ENCODE results near the gene PKP3.

DNA sequence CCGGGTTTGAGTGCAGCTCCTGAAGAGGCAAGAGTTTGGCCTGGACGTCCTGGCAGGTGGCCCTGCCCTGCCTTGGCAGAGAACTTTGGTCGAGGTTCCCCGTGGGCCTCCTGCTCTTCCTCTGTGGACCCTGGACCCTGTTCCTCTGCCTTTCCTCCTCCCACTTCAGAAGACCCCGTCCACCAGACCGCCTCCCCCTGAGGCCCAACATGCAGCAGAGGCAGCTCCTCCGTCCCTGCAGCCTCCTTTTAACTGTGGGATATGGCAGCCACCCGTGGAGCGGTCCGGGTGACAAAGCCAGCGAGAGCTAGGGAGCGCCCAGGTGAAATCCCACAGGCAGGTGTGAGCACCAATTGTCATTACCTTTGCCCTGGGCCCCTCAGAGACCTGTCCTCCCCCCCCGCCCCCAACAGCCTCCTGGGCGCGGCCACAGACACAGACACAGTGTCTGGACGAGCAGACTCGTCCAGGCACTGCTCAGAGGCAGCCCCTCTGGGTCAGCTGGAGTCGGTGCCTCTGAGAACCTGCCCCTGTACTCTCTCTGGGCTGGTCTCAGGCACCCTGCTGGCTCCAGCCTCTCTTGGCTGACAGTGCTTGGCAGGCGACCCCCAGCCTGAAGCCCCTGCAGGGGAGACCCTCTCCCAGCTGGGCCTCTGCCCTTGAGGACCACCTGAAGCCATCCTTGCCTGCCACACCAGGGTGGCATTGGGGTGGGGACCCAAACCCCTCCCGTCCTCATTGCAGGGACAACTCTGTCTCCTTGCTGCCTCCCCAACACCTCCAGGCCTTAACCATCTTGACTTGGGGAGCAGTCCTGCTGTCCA lies 52.0 kb downstream of the PKP3 start:
- TF ChIP-seq POLR2A (IDR thresholded peaks at IDR 0.05), result no peak
- TF ChIP-seq, protein P1, sequence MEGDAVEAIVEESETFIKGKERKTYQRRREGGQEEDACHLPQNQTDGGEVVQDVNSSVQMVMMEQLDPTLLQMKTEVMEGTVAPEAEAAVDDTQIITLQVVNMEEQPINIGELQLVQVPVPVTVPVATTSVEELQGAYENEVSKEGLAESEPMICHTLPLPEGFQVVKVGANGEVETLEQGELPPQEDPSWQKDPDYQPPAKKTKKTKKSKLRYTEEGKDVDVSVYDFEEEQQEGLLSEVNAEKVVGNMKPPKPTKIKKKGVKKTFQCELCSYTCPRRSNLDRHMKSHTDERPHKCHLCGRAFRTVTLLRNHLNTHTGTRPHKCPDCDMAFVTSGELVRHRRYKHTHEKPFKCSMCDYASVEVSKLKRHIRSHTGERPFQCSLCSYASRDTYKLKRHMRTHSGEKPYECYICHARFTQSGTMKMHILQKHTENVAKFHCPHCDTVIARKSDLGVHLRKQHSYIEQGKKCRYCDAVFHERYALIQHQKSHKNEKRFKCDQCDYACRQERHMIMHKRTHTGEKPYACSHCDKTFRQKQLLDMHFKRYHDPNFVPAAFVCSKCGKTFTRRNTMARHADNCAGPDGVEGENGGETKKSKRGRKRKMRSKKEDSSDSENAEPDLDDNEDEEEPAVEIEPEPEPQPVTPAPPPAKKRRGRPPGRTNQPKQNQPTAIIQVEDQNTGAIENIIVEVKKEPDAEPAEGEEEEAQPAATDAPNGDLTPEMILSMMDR (IDR thresholded peaks at IDR 0.05), result no peak
